Cardiac fibroblast (primary cell): ENCODE results near the gene RCOR3.

ENCODE experiments used
- DNase-seq, 2 donors: peaks; one replicate each; pipeline versions ENCODE4 v3.0.0 to v3.0.0-alpha.2; 2010; ENCODE audit warnings: low read depth in 2 of 2
- H3K4me3 ChIP-seq, 2 donors: replicated peaks in 1 of 2; 1 replicate in 1 of 2; 2 replicates in 1 of 2; pipeline ENCODE4 v1.5.1; 2011; ENCODE audit warnings: low read depth in 2 of 2, low read length in 2 of 2, mild to moderate bottlenecking in 2 of 2, moderate library complexity in 1 of 2
- TF ChIP-seq, protein P1 (sequence below): IDR thresholded peaks from one replicate; pipeline ENCODE4 v1.5.1; 2011; ENCODE audit warnings: low read depth, mild to moderate bottlenecking, low read length, inconsistent platforms

Gene RCOR3

DNA sequence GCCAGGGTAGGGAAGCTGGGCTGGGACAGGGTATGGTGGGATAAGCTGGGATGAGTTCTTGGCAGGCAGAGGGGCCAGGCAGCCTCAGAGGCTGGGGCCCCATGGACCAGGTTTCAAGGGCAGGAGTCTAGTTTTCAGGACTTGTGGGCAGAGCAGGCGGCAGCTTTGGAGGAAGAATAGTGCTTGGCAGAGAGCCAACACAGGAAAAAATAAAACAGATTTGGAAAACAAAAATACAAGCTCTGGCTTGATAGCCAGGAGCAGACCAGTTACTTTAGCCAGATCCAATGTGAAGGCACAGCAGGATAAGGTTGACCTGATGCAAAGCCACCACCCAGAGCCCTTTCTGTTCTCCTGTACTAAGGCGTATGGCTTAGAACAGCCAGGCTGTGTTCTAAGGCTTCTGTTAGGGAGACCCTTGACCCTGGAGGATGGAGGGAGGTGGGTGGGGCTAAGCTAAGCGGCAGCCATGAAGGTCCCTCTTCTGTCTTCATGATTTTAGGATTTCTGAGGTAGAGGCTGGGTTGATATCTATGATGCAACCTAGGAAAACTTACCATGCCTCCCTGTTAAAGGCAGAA lies 73.0 kb downstream of the RCOR3 start:
- TF ChIP-seq, protein P1, sequence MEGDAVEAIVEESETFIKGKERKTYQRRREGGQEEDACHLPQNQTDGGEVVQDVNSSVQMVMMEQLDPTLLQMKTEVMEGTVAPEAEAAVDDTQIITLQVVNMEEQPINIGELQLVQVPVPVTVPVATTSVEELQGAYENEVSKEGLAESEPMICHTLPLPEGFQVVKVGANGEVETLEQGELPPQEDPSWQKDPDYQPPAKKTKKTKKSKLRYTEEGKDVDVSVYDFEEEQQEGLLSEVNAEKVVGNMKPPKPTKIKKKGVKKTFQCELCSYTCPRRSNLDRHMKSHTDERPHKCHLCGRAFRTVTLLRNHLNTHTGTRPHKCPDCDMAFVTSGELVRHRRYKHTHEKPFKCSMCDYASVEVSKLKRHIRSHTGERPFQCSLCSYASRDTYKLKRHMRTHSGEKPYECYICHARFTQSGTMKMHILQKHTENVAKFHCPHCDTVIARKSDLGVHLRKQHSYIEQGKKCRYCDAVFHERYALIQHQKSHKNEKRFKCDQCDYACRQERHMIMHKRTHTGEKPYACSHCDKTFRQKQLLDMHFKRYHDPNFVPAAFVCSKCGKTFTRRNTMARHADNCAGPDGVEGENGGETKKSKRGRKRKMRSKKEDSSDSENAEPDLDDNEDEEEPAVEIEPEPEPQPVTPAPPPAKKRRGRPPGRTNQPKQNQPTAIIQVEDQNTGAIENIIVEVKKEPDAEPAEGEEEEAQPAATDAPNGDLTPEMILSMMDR = no peak
- H3K4me3 ChIP-seq = no peak overlapping the region
- no peak for DNase-seq

DNA sequence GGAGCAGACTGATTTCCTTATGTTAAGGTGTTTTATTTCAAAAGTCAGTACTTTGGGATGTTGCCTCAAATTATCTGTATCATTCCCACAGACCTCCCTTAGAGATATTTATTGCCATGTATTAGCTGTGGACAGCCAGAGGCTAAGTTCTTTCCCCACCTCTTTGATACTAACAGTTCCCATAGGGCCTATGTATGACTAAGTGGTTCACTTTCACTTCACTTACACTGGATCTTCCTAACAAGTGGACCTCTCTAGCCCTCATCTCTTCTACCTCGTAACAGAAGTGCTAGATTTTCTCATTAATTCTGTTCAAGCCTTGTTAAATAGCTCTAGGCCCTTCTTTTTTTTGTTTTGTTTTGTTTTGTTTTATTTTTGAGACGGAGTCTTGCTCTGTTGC lies 73.7 kb downstream of the RCOR3 start:
- TF ChIP-seq, protein P1 = no peak
- DNase-seq = peak; percentile 32 to 40

DNA sequence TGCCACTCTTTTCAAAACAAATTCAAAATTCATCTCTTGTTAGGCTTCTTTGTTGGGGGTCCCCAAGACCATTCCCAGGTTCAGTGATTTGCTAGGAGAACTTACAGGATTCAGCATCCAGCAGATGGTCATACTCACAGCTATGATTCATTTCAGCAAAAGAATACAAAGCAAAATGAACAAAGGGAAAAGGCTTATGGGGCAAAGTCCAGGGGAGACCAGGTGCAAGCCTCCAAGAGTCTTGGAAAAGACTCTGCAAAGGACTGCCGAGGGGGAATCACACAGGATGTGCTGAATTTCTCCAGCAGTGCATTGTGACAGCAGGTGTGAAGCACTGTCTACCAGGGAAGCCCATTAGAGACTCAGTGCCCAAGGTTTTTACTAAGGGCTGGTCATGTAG lies 74.7 kb downstream of the RCOR3 start:
- peak in 1 of 2 donors; percentile 44 for DNase-seq
- TF ChIP-seq, protein P1 = no peak
- H3K4me3 ChIP-seq = no peak overlapping the region

More for the DNA sequence above, 73.7 kb downstream of the RCOR3 start:
- H3K4me3 ChIP-seq = no peak overlapping the region

DNA sequence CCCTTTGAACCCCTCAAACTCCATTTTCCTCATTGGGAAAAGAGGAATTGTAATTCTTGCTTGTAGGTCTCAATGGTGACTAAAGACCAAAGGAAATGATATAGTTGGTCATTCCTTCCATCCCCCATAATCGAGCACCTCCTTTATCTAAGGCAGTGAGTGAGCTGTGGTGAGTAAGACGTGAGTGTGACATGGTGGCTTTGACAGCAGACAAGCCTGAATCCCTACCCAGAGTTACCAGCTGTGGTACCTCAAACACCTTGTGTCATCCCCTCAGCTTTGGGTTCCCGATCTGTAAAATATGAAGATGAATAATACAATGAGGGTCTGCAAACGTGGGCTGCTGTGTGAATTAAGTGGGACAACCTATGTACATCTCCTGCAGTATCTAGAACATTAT lies 75.8 kb downstream of the RCOR3 start:
- peak in 1 of 2 donors; percentile 33 for DNase-seq
- no peak overlapping the region for H3K4me3 ChIP-seq

DNA sequence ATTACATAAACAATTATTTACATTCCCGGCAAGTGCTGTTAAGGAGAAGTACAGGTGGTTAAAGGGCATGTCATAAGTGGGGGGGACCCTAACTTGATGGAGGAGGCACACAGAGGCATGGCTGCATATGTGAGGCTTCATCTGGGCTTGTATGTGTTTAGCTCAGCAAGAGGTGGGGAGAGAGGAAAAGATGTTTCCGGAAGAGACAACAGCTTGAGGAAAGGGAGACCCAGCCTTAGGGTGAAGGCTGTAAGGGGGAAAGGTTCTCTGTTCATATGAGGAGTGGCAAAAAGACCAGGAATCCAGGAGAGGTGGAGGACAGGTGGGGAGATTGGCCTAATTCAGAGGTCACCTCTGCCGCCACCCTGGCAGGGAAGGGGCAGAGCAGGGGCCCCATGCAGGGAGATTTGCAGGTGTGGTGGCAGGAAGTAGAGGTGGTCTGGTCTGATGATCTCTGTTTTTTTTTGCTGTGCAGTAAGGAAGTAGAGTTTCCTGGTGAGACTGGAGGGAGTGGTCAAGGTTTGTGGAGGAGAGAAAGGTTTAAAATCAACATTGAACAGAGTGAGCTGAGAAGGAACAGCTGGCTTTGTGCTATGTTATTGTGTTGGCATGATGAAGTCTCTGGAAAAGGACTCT lies 76.5 kb downstream of the RCOR3 start:
- TF ChIP-seq, protein P1 = no peak
- H3K4me3 ChIP-seq = no peak overlapping the region
- DNase-seq = no peak

More for the DNA sequence above, 75.8 kb downstream of the RCOR3 start:
- TF ChIP-seq, protein P1 = no peak

DNA sequence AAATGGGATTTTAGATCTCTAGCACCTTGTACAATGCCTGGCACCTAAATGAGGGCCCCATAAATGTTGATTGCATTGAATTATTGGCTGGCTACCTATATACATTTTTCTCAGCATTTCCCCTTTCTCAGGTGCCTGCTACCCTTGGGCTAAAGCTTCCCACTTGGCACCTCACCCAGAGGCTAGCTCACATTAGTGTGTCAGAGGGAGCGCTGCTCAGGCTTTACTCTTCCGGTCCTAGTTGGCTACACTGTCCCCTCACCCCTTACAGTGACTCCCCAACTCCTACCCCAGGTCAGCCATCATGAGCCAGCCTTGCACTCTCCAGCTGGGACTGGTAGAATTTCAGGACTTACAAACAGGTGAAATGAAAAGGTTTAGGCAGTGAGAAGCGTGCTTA lies 77.0 kb downstream of the RCOR3 start:
- TF ChIP-seq, protein P1 = no peak
- no peak overlapping the region for H3K4me3 ChIP-seq
- DNase-seq = no peak
